KMS-11 (cell line): ENCODE measurements around the gene MRTFB.

Source experiments
- H2AFZ ChIP-seq: fragments of 200-600 bp; sonication (generic); 2 replicates; pipeline ENCODE4 v1.6.1; 2016; ENCODE audit warnings: antibody characterized with exemption, mixed run types, low read depth
- H3K27ac ChIP-seq: fragments of 200-600 bp; sonication (generic); 2 replicates; pipeline ENCODE4 v1.6.1; 2016; ENCODE audit warnings: mild to moderate bottlenecking, mixed run types
- H3K27me3 ChIP-seq: fragments of 200-600 bp; sonication (generic); 2 replicates; pipeline ENCODE4 v1.6.1; 2017; ENCODE audit warnings: mild to moderate bottlenecking, low read depth, mixed run types, moderate library complexity; ENCODE audit not compliant: insufficient read depth
- H3K36me3 ChIP-seq: fragments of 200-600 bp; sonication (generic); 2 replicates; pipeline ENCODE4 v1.6.1; 2017; ENCODE audit warnings: mild to moderate bottlenecking, mixed run types; ENCODE audit not compliant: insufficient read depth
- H3K4me1 ChIP-seq: fragments of 200-600 bp; sonication (generic); 2 replicates; pipeline ENCODE4 v1.6.1; 2016; ENCODE audit warnings: mild to moderate bottlenecking, low read depth, mixed run types; ENCODE audit not compliant: poor library complexity, severe bottlenecking
- H3K4me2 ChIP-seq: fragments of 200-600 bp; sonication (generic); 2 replicates; pipeline ENCODE4 v1.7.0; 2016; ENCODE audit warnings: mild to moderate bottlenecking, mixed run types
- H3K4me3 ChIP-seq: fragments of 200-600 bp; sonication (generic); IDR thresholded peaks from 2 replicates; pipeline ENCODE4 v1.6.1; 2017; ENCODE audit warnings: low read depth, low read length, mixed read lengths; ENCODE audit not compliant: insufficient read depth
- H3K79me2 ChIP-seq: fragments of 200-600 bp; sonication (generic); 2 replicates; pipeline ENCODE4 v1.6.1; 2016; ENCODE audit warnings: low read depth, mixed run types; ENCODE audit not compliant: insufficient read depth
- H3K9ac ChIP-seq: fragments of 200-600 bp; sonication (generic); 2 replicates; pipeline ENCODE4 v1.6.1; 2016; ENCODE audit warnings: mild to moderate bottlenecking, mixed run types
- H4K20me1 ChIP-seq: fragments of 200-600 bp; sonication (generic); 2 replicates; pipeline ENCODE4 v1.6.1; 2016; ENCODE audit warnings: mild to moderate bottlenecking, mixed run types; ENCODE audit not compliant: insufficient read depth
- CTCF ChIP-seq: fragments of 200-600 bp; sonication (generic); conservative IDR thresholded peaks from 2 replicates; pipeline ENCODE4 v1.6.1; 2017; ENCODE audit warnings: low read depth, mild to moderate bottlenecking, antibody characterized with exemption, low read length, moderate library complexity, mixed read lengths

Gene MRTFB

DNA sequence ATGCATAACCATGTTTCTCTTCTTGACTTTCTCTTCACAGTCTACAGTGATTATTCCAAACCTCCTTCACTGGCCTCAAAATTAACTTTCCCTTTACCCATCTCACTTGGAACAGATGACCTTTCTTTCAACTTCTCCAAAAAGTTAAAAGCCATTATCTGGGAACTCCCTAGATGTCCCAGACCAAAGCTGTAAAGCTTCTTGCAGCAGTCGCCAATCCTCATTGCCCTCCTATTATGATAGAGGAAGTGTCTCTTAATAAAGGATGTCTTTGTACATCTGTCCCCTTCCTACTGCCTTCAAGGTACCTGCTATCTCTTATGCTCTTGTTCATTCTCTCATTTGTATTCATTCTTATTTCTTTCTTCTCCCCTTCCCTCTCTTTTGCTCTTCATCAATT, 127.5 kb downstream of the MRTFB start:
- Histone ChIP-seq H3K36me3 (no peaks in the 10 kb centered on the region), H3K27me3 (no peaks in the 10 kb centered on the region), H3K9ac (no peak overlapping the region), H2AFZ (no peak overlapping the region), H4K20me1 (no peaks in the 10 kb centered on the region), H3K4me2 (no peak overlapping the region), H3K27ac (no peak overlapping the region), H3K4me1 (peaks cover 73% of the 10 kb centered on the region), H3K4me3 (no peak overlapping the region), H3K79me2 (no peaks in the 10 kb centered on the region)
- TF ChIP-seq CTCF: no peak

- H3K27ac ChIP-seq: no peak overlapping the region
- no peak overlapping the region for H3K9ac ChIP-seq
Measured at GRCh38 chr16:14199199-14199598, 128.1 kb downstream of the MRTFB start.

GRCh38 chr16:14199624-14200023, 128.5 kb downstream of the MRTFB start:
- Histone ChIP-seq H3K79me2 (no peaks in the 10 kb centered on the region), H3K4me1 (peaks cover 68% of the 10 kb centered on the region), H3K27ac (no peak overlapping the region), H3K27me3 (no peaks in the 10 kb centered on the region), H3K9ac (no peak overlapping the region), H2AFZ (no peak overlapping the region), H4K20me1 (no peaks in the 10 kb centered on the region), H3K4me3 (no peak overlapping the region), H3K4me2 (no peak overlapping the region), H3K36me3 (no peaks in the 10 kb centered on the region)
- no peak for TF ChIP-seq CTCF

More at GRCh38 chr16:14199199-14199598, 128.1 kb downstream of the MRTFB start:
- no peak overlapping the region for H2AFZ ChIP-seq
- H3K36me3 ChIP-seq: no peaks in the 10 kb centered on the region
- peaks cover 68% of the 10 kb centered on the region for H3K4me1 ChIP-seq
- H3K27me3 ChIP-seq: no peaks in the 10 kb centered on the region
- no peak for TF ChIP-seq CTCF
- H3K4me2 ChIP-seq: no peak overlapping the region
- H4K20me1 ChIP-seq: no peaks in the 10 kb centered on the region
- no peaks in the 10 kb centered on the region for H3K79me2 ChIP-seq
- no peak overlapping the region for H3K4me3 ChIP-seq

- Histone ChIP-seq H3K4me3 (no peak overlapping the region), H3K27ac (no peak overlapping the region), H3K27me3 (no peaks in the 10 kb centered on the region), H3K4me2 (peak overlapping the region; percentile 18; the same call in 1 of the 2 replicates), H3K9ac (no peak overlapping the region), H4K20me1 (no peaks in the 10 kb centered on the region), H3K4me1 (peaks cover 73% of the 10 kb centered on the region), H3K79me2 (no peaks in the 10 kb centered on the region), H2AFZ (no peak overlapping the region), H3K36me3 (no peaks in the 10 kb centered on the region)
- no peak for TF ChIP-seq CTCF
Measured at GRCh38 chr16:14202095-14202494, 131.0 kb downstream of the MRTFB start.
